OCI-LY1 (cell line): Measurements from ENCODE around the gene SLC25A21.

Experiments used
- H2AFZ ChIP-seq: fragments of 200-600 bp; sonication (generic), shearing (Covaris generic); 2 replicates; pipeline ENCODE4 v1.6.0; 2014; ENCODE audit warnings: antibody characterized with exemption, mild to moderate bottlenecking, low read length
- H3F3A ChIP-seq: fragments of 200-600 bp; sonication (generic), shearing (Covaris generic); 2 replicates; pipeline ENCODE4 v1.6.0; 2014; ENCODE audit warnings: mild to moderate bottlenecking, antibody characterized with exemption, low read length, moderate library complexity; ENCODE audit not compliant: insufficient read depth
- H3K27ac ChIP-seq: fragments of 200-600 bp; sonication (generic); 2 replicates; pipeline ENCODE4 v1.5.1; 2014; ENCODE audit warnings: low read length, mixed run types, mild to moderate bottlenecking, low read depth; ENCODE audit not compliant: poor library complexity, severe bottlenecking
- H3K27me3 ChIP-seq: fragments of 200-600 bp; sonication (generic); 2 replicates; pipeline ENCODE4 v1.6.0; 2014; ENCODE audit warnings: antibody characterized with exemption, mild to moderate bottlenecking, low read length, moderate library complexity; ENCODE audit not compliant: insufficient read depth
- H3K36me3 ChIP-seq: fragments of 200-600 bp; sonication (generic); 2 replicates; pipeline ENCODE4 v1.6.1; 2014; ENCODE audit warnings: mild to moderate bottlenecking, antibody characterized with exemption, low read length, moderate library complexity, mixed read lengths; ENCODE audit not compliant: insufficient read depth
- H3K4me1 ChIP-seq: fragments of 200-600 bp; sonication (generic); 2 replicates; pipeline ENCODE4 v1.5.1; 2014; ENCODE audit warnings: mild to moderate bottlenecking, low read length, moderate library complexity; ENCODE audit not compliant: insufficient read depth, severe bottlenecking
- H3K4me2 ChIP-seq: fragments of 200-600 bp; sonication (generic), shearing (Covaris generic); 2 replicates; pipeline ENCODE4 v1.6.1; 2014; ENCODE audit warnings: low read length
- H3K4me3 ChIP-seq: fragments of 200-600 bp; sonication (generic); 2 replicates; pipeline ENCODE4 v1.5.1; 2014; ENCODE audit warnings: low read length, low read depth, mild to moderate bottlenecking, mixed read lengths; ENCODE audit not compliant: poor library complexity, severe bottlenecking
- H3K79me2 ChIP-seq: fragments of 200-600 bp; shearing (Covaris generic); 2 replicates; pipeline ENCODE4 v1.6.1; 2016; ENCODE audit warnings: mixed run types, low read length, mixed read lengths; ENCODE audit not compliant: insufficient read depth
- H3K9ac ChIP-seq: fragments of 200-600 bp; sonication (generic), shearing (Covaris generic); 2 replicates; pipeline ENCODE4 v1.6.1; 2014; ENCODE audit warnings: mild to moderate bottlenecking, low read length, mixed read lengths
- H3K9me2 ChIP-seq: fragments of 200-600 bp; sonication (generic), shearing (Covaris generic); 2 replicates; pipeline ENCODE4 v1.6.1; 2014; ENCODE audit warnings: low read depth, mild to moderate bottlenecking, low read length, mixed read lengths
- H3K9me3 ChIP-seq: fragments of 200-600 bp; shearing (Covaris generic); 2 replicates; pipeline ENCODE4 v1.6.1; 2014; ENCODE audit warnings: low read length, mixed read lengths
- H4K20me1 ChIP-seq: fragments of 200-600 bp; sonication (generic), shearing (Covaris generic); 2 replicates; pipeline ENCODE4 v1.6.0; 2016; ENCODE audit warnings: mild to moderate bottlenecking, low read length; ENCODE audit not compliant: insufficient read depth
- CTCF ChIP-seq: fragments of 200-600 bp; sonication (generic), shearing (Covaris generic); IDR thresholded peaks from 2 replicates; pipeline ENCODE4 v1.5.1; 2017; ENCODE audit warnings: mild to moderate bottlenecking, antibody characterized with exemption, low read length, moderate library complexity, mixed read lengths
- EZH2 ChIP-seq: fragments of 200-600 bp; sonication (generic), shearing (Covaris generic); IDR thresholded peaks from 2 replicates; pipeline ENCODE4 v1.8.0; 2017; ENCODE audit warnings: borderline replicate concordance, mixed run types, mild to moderate bottlenecking, antibody characterized with exemption, low read length, moderate library complexity, mixed read lengths

Gene SLC25A21

GRCh38 chr14:37021390-37021789 lies 151.0 kb downstream of the SLC25A21 start:
- Histone ChIP-seq H3K27me3 (no peaks in the 10 kb centered on the region), H4K20me1 (no peaks in the 10 kb centered on the region), H2AFZ (no peak overlapping the region), H3K4me2 (no peak overlapping the region), H3F3A (no peaks in the 10 kb centered on the region), H3K9ac (no peak overlapping the region), H3K4me3 (no peak overlapping the region), H3K4me1 (no peaks in the 10 kb centered on the region), H3K79me2 (no peaks in the 10 kb centered on the region), H3K36me3 (no peaks in the 10 kb centered on the region), H3K9me3 (no peaks in the 10 kb centered on the region), H3K27ac (no peak overlapping the region), H3K9me2 (no peaks in the 10 kb centered on the region)
- no peak for TF ChIP-seq EZH2
- no peak for TF ChIP-seq CTCF

- no peak overlapping the region for H3K9ac ChIP-seq
- no peaks in the 10 kb centered on the region for H3K79me2 ChIP-seq
- no peak overlapping the region for H3K27ac ChIP-seq
- H3F3A ChIP-seq: no peaks in the 10 kb centered on the region
- H3K9me2 ChIP-seq: no peaks in the 10 kb centered on the region
- no peaks in the 10 kb centered on the region for H3K27me3 ChIP-seq
- H3K4me2 ChIP-seq: no peak overlapping the region
- TF ChIP-seq CTCF: no peak
- TF ChIP-seq EZH2: no peak
- H3K4me1 ChIP-seq: no peaks in the 10 kb centered on the region
- no peak overlapping the region for H2AFZ ChIP-seq
- no peaks in the 10 kb centered on the region for H3K9me3 ChIP-seq
- no peaks in the 10 kb centered on the region for H4K20me1 ChIP-seq
- H3K36me3 ChIP-seq: no peaks in the 10 kb centered on the region
- H3K4me3 ChIP-seq: no peak overlapping the region
Measured at GRCh38 chr14:37019488-37019887, 152.9 kb downstream of the SLC25A21 start.

- Histone ChIP-seq H3K4me2 (no peak overlapping the region), H3K9ac (no peak overlapping the region), H3K9me2 (no peaks in the 10 kb centered on the region), H2AFZ (no peak overlapping the region), H3K9me3 (no peaks in the 10 kb centered on the region), H3K36me3 (no peaks in the 10 kb centered on the region), H3K27me3 (no peaks in the 10 kb centered on the region), H3K4me1 (no peaks in the 10 kb centered on the region), H3K27ac (no peak overlapping the region), H3K79me2 (no peaks in the 10 kb centered on the region), H3K4me3 (no peak overlapping the region), H4K20me1 (no peaks in the 10 kb centered on the region), H3F3A (no peaks in the 10 kb centered on the region)
- TF ChIP-seq CTCF: no peak
- TF ChIP-seq EZH2: no peak
Measured at GRCh38 chr14:37018571-37019240, 153.7 kb downstream of the SLC25A21 start.
